HG03064 (cell line): Measurements from ENCODE around the gene ALOX5AP.

Experiments
- ATAC-seq: cut with Tn5 transposase; IDR thresholded peaks from one replicate; pipeline ENCODE4 v1.9.1; 2021; ENCODE audit warnings: low read depth; ENCODE audit not compliant: unreplicated experiment

Gene ALOX5AP

GRCh38 chr13:30712536-30713532 is 22.5 kb upstream of the ALOX5AP start:
- ATAC-seq, result no peak

- ATAC-seq, result no peak
Measured at GRCh38 chr13:30714629-30715371, 20.5 kb upstream of the ALOX5AP start.

DNA sequence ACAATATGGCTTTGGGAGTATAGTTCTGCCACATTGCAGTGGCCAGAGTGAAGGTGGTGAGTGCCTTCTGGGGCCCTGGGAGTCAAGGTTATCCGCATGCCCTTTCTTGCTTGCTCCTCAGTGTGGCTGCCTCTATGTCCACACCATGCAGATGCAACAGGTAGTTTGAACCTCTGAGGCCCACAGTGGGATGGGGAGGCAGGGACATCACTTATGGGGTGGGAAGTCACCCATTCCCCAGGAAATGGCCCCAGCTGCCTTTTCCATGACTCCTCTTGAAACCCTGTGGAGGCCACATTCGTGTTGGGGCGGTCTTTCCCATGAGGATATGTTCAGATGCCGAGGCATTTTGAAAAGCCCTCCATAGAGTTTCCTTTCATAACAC is 20.0 kb upstream of the ALOX5AP start:
- ATAC-seq, result no peak

- no peak for ATAC-seq
Measured at GRCh38 chr13:30715837-30716236, 19.5 kb upstream of the ALOX5AP start.

- no peak for ATAC-seq
Measured at GRCh38 chr13:30718661-30719524, 16.4 kb upstream of the ALOX5AP start.

- no peak for ATAC-seq
Measured at GRCh38 chr13:30719525-30719914, 15.8 kb upstream of the ALOX5AP start.

- peak; percentile 65 for ATAC-seq
Measured at GRCh38 chr13:30720172-30720869, 15.0 kb upstream of the ALOX5AP start.

DNA sequence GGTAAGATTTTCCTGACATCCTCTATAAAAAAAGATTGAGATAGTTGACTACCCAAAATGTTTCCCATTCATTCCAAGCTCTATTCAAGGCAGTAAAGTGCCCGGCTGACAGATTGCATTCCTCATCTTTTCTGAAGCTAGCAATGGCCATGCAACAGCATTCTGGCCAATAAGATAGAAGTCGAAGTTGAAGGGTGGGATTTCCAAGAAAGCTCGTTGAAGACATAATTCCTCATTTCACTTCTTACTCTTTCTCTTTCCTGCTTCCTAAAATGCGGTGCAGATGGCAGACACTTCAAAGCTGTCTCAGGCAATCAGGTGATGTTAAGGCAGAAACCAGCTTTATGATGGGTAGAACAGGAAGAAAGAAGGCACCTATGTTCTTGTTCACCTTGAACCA is 13.4 kb upstream of the ALOX5AP start:
- ATAC-seq, result no peak

- ATAC-seq, result no peak
Measured at GRCh38 chr13:30722361-30722760, 13.0 kb upstream of the ALOX5AP start.

DNA sequence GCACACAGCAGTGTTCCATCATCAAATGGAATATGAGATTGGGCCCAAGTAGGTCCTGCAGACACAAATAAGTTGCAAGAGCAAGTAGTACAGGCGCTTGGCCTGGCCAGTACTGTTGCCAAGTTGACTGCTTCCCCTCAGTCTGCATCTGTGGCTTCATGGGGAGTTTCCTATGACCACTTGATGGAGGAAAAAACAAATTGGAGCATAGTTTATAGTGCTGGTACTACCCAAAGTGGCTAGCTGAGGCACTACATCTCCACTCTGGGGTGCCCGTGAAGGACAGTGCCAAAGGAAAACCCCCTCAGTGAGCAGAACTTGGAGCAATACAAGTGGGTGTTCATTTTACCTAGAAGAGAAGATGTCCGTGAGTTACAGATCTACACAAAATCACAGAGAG is 10.6 kb upstream of the ALOX5AP start:
- ATAC-seq, result no peak

GRCh38 chr13:30725326-30726085 is 9.8 kb upstream of the ALOX5AP start:
- no peak for ATAC-seq

GRCh38 chr13:30726192-30726591 is 9.2 kb upstream of the ALOX5AP start:
- no peak for ATAC-seq

DNA sequence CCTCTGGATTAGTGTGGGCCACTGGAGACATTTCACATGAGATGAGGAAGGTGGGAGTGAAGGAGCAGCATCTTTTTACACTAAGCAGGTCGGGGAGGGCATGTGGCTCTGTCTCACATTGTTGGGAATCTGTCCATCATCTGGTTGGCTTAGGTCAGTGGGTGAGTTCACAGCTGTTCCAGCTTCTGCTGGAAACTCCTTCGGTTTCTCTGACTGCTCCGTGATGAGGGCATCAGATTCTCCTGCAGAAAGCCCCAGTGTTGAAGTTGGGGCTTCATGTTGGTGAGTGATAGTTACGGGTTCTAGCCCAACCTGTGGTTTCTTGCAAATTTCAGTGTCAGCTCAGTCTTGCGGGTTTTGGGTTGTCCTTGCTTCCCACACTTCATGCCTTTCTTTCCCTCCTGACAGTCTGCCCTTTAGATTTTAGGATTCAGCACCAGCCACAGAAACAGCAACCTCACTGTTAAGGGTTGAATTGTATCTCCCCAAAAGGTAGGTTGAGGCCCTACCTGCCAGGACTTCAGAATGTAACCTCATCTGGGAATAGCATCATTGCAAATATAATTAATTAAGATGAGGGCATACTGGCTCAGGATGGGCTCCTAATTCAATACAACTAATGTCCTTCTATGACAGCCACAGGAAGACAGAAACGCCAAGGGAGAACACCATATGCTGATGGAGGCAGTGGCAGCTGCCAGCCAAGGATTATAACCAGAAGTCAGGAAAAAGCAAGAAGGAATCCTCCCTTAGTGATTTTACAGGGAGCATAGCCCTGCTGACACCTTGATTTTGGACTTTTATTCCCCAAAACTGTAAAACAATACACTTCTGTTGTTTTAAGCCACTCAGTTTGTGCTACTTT is 7.6 kb upstream of the ALOX5AP start:
- ATAC-seq, result no peak

- ATAC-seq, result no peak
Measured at GRCh38 chr13:30729801-30730200, 5.5 kb upstream of the ALOX5AP start.

GRCh38 chr13:30730526-30730925 is 4.8 kb upstream of the ALOX5AP start:
- ATAC-seq, result no peak

DNA sequence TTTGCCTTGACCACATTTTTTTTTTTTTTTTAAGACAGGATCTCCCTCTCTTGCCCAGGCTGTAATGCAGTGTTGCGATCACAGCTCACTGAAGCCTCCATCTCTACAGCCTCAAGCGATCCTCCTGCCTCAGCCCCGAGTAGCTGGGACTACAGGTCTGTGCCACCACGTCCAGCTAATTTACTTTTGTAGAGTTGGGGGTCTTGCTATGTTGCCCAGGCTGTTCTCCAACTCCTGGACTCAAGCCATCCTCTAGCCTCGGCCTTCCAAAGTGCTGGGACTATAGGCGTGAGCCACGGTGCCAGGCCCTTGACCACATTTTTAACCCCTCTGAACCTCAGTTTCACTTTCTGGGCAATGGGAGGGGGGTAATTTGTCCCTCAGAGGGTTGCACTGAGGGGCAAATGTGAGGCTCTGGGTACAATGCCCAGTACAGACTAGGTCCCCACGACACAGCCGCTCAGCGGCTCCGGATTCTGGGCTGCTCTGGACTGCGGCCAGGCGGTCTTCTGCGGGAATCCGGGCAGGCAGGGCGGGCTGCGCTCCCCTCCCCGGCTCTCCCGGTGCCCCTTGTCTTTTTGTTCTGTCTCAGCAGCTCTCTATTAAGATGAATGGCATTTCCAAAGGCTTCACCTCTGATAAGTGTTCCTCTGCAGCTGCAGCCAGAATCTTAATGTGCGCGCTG is 3.8 kb upstream of the ALOX5AP start:
- ATAC-seq, result no peak

DNA sequence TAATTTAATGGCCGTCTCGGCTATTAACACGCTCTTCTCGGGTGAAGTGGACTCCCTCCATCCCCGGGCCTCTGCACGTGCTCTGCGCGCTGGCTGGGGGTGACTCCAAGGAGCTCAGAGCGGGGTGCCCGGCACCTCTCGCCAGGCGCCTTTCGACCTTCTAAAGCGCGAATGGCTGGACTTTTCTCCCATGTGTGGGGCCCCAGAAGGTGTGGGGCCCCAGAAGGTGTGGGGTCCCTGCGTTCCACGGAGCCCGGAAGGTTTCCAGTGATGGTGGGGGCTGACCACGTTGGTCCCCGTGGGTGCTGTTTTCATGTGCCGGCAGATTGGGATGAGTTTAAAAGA is 3.3 kb upstream of the ALOX5AP start:
- no peak for ATAC-seq

DNA sequence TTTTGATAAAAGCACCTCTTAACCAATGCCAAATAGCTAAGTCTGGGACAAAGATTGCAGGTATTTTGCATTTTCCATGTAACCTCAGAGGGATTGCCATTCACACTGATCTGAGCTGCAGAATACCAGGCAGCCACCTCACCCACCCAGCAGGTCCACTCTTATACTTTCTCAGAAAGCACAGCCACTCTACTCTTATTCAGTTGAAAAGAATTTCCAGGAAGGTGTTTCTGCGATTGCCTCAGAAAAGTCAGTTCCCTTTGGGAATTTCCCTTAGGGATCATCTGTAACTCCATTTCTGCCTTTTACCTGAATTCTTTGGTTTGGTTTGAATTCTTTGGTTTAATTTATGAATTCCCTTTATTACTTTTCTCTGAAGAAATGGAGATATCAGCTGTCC is 904 bp upstream of the ALOX5AP start:
- ATAC-seq, result no peak
